Endometrial microvascular endothelial cells (primary cell): Measurements from ENCODE around the gene SLC7A8. TPM values are rescaled to one million over a fixed set of nuclear protein-coding genes. Genes with fewer than 3 reads are reported as not detected.

ENCODE experiments used
- in situ Hi-C: cut with HindIII; loops from 2 replicates; pipeline ENCODE4 v1.10.0; 2017; ENCODE audit warnings: low sequenced_read_pairs, low pct_unique_long_range_greater_than_20kb; ENCODE audit errors: inconsistent ontology term
- total RNA-seq: library from RNA; depleted of rRNA; stranded (reverse); fragments of >200 nt; gene quantifications from one replicate; pipeline ENCODE4 v1.2.3, GENCODE V29; 2015; ENCODE audit errors: inconsistent ontology term

Gene SLC7A8
- total RNA-seq, 1 donor from 2014 or later = 0.37 TPM

GRCh38 chr14:23186913-23187654 is 3.6 kb upstream of the SLC7A8 start:
- in situ Hi-C loops = no loop called here

DNA sequence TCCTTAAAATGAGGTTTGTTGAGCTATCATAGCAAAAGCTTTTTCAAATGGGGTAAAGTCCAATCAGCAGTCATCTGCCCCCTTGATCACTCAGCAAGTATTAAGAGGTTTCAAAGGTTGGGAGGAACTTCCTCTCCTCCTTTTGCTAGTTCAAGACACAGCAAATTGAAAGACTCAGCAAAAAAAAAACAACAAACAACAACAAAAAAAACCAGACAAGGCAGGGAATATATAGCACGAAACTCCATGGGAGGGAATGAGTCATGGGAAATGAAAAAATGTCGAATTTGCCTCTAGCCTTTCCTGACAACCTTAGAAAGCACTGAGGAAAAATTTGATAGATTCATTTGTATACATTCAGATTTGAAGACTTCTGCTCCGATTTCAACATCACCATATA is 1.6 kb upstream of the SLC7A8 start:
- in situ Hi-C loops = no loop called here

GRCh38 chr14:23183158-23183470 is 346 bp downstream of the SLC7A8 start:
- in situ Hi-C loops = no loop called here

DNA sequence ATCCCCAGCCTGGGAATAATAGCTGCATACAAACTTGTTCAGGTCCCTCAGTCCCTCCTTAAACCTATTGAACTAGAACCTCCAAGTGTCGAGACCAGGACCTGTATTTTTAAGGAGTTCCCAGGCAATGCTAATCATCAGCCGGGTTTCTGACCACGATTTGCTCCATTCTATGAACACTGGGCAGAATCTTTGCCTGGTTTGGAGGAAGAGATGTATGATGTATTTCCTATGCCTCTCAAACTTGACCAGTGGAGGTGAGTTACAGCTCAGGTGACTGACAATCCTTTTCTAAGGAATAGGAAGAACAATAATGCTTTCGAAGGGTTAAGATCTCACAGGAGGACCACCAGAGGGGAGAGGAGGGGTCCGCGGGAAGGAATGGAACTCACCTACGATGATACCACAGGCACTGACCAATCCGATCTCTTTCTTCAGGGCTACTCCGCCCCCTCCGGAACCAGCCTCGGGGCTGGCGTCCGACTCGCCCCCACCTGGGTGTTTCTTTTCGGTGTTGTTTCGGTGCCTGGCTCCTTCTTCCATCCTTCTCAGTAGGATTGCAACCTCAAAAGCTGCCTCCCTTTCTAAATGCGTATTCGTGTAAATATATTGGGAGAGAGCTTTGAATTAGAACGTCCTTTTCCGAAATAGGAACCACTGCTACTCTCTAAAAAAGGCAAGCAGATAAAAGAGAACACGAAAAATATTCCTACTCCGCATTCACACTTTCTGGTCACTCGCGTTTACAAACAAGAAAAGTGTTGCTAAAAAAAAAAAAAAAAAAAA is 895 bp downstream of the SLC7A8 start:
- in situ Hi-C loops = no loop called here

DNA sequence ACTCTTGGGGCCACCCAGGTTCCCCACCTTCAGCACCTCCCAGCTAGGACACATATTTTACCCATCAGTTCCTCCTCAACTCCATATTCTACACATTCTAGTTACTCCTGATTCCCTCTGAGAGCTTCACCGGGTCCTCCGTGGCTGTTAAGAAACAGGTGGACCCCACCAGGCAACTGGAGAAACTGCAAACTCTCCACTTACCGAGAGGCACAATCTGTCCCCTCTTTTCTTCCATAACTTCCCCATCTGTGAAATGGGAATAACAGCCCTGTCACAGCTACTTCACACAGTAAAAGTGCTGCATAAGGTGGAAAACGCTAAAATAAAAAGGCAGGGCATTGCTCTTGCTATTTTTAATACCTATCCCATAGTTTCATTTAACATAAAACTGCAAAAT is 1.5 kb downstream of the SLC7A8 start:
- in situ Hi-C loops = no loop called here

GRCh38 chr14:23181453-23181852 is 2.0 kb downstream of the SLC7A8 start:
- in situ Hi-C loops = no loop called here

DNA sequence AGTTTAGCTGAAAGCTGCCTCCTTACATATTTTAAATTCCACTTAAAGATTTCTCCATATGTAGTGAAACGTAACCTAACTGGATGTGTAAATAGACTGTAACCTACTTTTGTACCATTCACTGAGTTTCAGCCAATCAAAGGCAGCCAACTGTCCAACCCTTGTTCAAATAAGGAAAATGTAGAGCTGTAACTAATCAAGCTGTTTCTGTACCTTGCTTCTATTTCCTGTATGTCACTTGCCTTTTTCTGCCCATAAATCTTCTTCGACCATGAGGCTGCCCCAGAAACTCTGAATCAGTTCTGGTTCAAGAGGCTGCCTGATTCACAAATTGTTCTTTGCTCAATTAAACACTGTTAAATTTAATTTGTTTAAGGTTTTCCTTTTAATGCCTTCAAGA is 6.3 kb downstream of the SLC7A8 start:
- in situ Hi-C loops = no loop called here

GRCh38 chr14:23175823-23176222 is 7.6 kb downstream of the SLC7A8 start:
- in situ Hi-C loops = no loop called here

GRCh38 chr14:23174296-23175184 is 8.9 kb downstream of the SLC7A8 start:
- in situ Hi-C loops = no loop called here

DNA sequence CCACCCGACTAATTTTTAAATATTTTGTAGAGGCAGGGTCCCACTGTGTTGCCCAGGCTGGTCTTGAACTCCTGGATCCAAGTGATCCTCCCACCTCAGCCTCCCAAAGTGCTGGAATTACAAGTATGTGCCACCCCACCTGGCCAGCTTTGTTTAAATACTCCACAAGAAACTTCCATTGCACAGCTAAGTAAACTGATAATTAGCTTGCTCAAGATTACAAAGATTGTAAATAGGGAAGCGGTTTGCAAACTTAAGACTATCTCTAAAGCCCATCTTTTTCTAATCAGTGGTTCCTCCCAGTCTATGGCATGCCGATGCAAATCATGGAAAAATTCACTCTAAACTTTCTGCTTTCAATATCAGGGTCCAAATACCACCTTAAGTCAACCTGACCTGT is 9.7 kb downstream of the SLC7A8 start:
- in situ Hi-C loops = no loop called here

- in situ Hi-C loops = no loop called here
Observed at GRCh38 chr14:23173031-23173430, 10.4 kb downstream of the SLC7A8 start.

DNA sequence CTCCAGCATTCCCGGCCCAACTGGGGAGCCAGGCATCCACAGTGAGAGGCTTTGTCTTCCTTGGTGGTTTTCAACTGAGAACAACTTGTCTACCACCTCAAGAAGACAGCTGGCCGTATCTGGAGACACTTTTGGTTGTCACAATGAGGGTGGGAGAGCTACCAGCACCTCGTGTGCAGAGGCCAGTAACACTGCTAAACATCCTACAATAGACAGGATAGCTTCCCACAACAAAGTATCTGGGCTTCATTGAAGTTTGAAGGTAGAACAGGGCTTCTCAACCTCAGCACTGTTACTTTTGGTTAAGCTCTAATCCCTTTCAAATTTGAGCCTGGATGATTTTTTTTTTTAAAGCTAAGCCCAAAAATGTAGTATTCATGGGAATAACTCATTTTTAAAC is 10.9 kb downstream of the SLC7A8 start:
- in situ Hi-C loops = no loop called here

GRCh38 chr14:23172096-23172495 is 11.4 kb downstream of the SLC7A8 start:
- in situ Hi-C loops = no loop called here

- in situ Hi-C loops = no loop called here
Observed at GRCh38 chr14:23171222-23171975, 12.1 kb downstream of the SLC7A8 start.

- in situ Hi-C loops = no loop called here
Observed at GRCh38 chr14:23169622-23170021, 13.8 kb downstream of the SLC7A8 start.

- in situ Hi-C loops = no loop called here
Observed at GRCh38 chr14:23168246-23168645, 15.2 kb downstream of the SLC7A8 start.

GRCh38 chr14:23167116-23167847 is 16.2 kb downstream of the SLC7A8 start:
- in situ Hi-C loops = no loop called here

DNA sequence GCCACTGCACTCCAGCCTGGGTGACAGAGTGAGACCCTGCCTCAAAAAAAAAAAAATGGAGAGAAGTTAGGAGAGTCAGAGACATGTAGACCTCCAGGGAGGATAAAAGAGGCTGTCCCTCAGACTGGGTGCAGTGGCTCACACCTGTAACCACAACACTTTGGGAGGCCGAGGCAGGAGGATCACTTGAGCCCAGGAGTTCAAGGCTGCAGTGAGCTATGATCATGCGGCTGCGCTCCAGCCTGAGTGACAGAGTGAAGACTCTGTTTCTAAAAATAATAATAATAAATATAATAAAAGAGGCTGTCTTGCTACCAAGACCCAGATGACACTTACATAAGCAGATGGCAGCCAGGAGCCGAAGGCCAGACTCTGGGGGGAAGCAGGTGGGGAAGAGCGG is 18.5 kb downstream of the SLC7A8 start:
- in situ Hi-C loops = no loop called here
